Heart left ventricle (tissue), 16 donors: ENCODE data around the gene PRPF19. TPM values are rescaled to one million over a fixed set of nuclear protein-coding genes. Genes with fewer than 3 reads are reported as not detected.

ENCODE experiments used
- ATAC-seq, 4 donors: fragments of 200-7000 bp; cut with Tn5 transposase; one replicate each; pipeline ENCODE4 v1.9.1; 2020 to 2022; ENCODE audit warnings: moderate library complexity in 4 of 4, mild to moderate bottlenecking in 3 of 4, moderate number of reproducible peaks in 1 of 4
- DNase-seq, 5 donors: peaks; one replicate each; pipeline ENCODE4 v3.0.0-alpha.2; 2020
- H3K27ac ChIP-seq, 12 donors: fragments of 200-600 bp; sonication (generic) in 4 of 12; one replicate each; pipeline versions ENCODE4 v1.5.0 to v1.8.0; 2016 to 2022; ENCODE audit warnings: mild to moderate bottlenecking in 2 of 12
- H3K27me3 ChIP-seq, 9 donors: fragments of 200-600 bp; sonication (generic) in 2 of 9; one replicate each; pipeline versions ENCODE4 v1.5.1 to v1.8.0; 2016 to 2022; ENCODE audit warnings: mild to moderate bottlenecking in 3 of 9
- H3K36me3 ChIP-seq, 9 donors: fragments of 200-600 bp; sonication (generic) in 2 of 9; one replicate each; pipeline versions ENCODE4 v1.5.0 to v1.8.0; 2018 to 2022; ENCODE audit warnings: mild to moderate bottlenecking in 2 of 9
- H3K4me1 ChIP-seq, 12 donors: fragments of 200-600 bp; sonication (generic) in 4 of 12; one replicate each; pipeline versions ENCODE4 v1.5.0 to v1.8.0; 2016 to 2022; ENCODE audit warnings: mild to moderate bottlenecking in 3 of 12
- H3K4me3 ChIP-seq, 12 donors: fragments of 200-600 bp; sonication (generic) in 4 of 12; one replicate each; pipeline versions ENCODE4 v1.5.0 to v1.8.0; 2017 to 2022; ENCODE audit warnings: mild to moderate bottlenecking in 9 of 12, moderate library complexity in 4 of 12
- H3K9me3 ChIP-seq, 12 donors: fragments of 200-600 bp; sonication (generic) in 4 of 12; one replicate each; pipeline versions ENCODE4 v1.5.0 to v1.8.0; 2016 to 2022; ENCODE audit warnings: mild to moderate bottlenecking in 1 of 12
- POLR2A ChIP-seq, 2 donors: fragments of 450-650 bp; IDR thresholded peaks; one replicate each; pipeline ENCODE4 v1.6.1; 2017; ENCODE audit warnings: antibody characterized with exemption in 2 of 2, mild to moderate bottlenecking in 2 of 2, moderate library complexity in 2 of 2
- WGBS, 4 donors: extraction: QIAGEN DNeasy Blood & Tissue Kit in 2 of 4; methylation state at CpG; one replicate each; pipeline versions ENCODE4 v1.1.5 to v1.1.7; 2013 to 2018; 5-methylcytosine and 5-hydroxymethylcytosine counted together
- intact Hi-C, 10 donors: fragments of 100-400 bp; cut with DNase I; formaldehyde crosslinking; loops; one replicate each; pipeline versions ENCODE4 v1.11.1 to v1.14.2; 2022
- polyA plus RNA-seq, 2 donors: library from polyadenylated mRNA; stranded (reverse); fragments of 200-250 nt; gene quantifications; one replicate each; pipeline ENCODE4 v1.2.3, GENCODE V29; 2013
- total RNA-seq, 9 donors: library from RNA; depleted of rRNA in 2 of 9; stranded (reverse); fragments of >200 nt in 2 of 9; fragmentation: NEBNext Ultra II Directional in 3 of 9; extraction: Animal tissue kit (Norgen Biotek cat#: 25700) in 3 of 9; gene quantifications; one replicate each; pipeline versions ENCODE4 v1.1.0 to v1.2.4, GENCODE V29; 2016 to 2023
- TF ChIP-seq, protein P1 (sequence below), 12 donors: fragments of 200-600 bp; sonication (generic) in 4 of 12; IDR thresholded peaks; one replicate each; pipeline versions ENCODE4 v1.5.0 to v1.8.0; 2018 to 2022; ENCODE audit warnings: antibody characterized with exemption in 12 of 12, mild to moderate bottlenecking in 5 of 12
- donor health status: ischemic (EF 13 %, LVEDD 7.1; RV severe dilation, severe dysfunction).
- donor health status: healthy with polysubstance abuse.
- donor health status: DM: no; HTN: yes; CAD: no.
- donor health status: DM: no; HTN: no; CAD: no.
- donor health status: ischemic (EF 25% LVEDD 6.9; RV normal size, moderate dysfunction).
- donor health status: ischemic (EF 25% LVEDD 5.7; RV mildly dilated, moderate dysfunction).
- donor health status: healthy.
- donor health status: DM: yes; HTN: yes; CAD: no.
- donor health status: ischemic (EF 35%, LVEDD 5.7; RV mildly dilated, moderate dysfunction).
- donor health status: nonischemic (EF 11% LVEDD 7.7; RV severe dilation, severe dysfunction).
- donor health status: DM: yes; HTN: yes; CAD: no.
- donor health status: PGD.
- donor health status: ischemic (EF 29% LVEDD 5.4; RV normal size, mild dysfunction).
- donor health status: nonischemic (EF 23%, LVEDD 6.1; RV moderate dilation, normal function).

PRPF19 gene
- total and polyA plus RNA-seq, 11 donors, result 30.8 to 72.0 (median 40.8) TPM

DNA sequence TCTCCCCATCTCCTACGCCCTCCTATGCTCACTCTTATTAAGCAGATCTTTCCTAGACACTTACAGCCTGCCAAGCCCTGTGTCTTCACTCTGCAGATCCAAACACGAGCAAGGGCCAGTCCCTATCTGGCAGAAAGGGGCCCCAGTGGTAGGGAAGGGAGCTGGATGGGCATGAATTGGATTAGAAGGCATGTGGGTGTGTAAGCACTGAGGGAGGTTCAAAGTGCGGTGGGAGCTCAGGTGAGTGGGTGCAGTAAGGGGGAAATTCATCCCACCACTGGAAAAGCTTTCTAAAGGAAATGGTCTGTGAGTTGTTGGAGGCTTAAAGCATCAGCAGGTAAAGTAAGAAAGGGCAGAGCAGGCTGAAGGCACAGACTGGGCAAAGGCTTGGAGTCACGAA, 23.4 kb upstream of the PRPF19 start:
- TF ChIP-seq, protein P1, sequence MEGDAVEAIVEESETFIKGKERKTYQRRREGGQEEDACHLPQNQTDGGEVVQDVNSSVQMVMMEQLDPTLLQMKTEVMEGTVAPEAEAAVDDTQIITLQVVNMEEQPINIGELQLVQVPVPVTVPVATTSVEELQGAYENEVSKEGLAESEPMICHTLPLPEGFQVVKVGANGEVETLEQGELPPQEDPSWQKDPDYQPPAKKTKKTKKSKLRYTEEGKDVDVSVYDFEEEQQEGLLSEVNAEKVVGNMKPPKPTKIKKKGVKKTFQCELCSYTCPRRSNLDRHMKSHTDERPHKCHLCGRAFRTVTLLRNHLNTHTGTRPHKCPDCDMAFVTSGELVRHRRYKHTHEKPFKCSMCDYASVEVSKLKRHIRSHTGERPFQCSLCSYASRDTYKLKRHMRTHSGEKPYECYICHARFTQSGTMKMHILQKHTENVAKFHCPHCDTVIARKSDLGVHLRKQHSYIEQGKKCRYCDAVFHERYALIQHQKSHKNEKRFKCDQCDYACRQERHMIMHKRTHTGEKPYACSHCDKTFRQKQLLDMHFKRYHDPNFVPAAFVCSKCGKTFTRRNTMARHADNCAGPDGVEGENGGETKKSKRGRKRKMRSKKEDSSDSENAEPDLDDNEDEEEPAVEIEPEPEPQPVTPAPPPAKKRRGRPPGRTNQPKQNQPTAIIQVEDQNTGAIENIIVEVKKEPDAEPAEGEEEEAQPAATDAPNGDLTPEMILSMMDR (IDR thresholded peaks at IDR 0.05), result no peak
- TF ChIP-seq POLR2A (IDR thresholded peaks at IDR 0.05), result no peak
- Histone ChIP-seq H3K4me1 (peaks cover 0 to 11% (median 2%) of the 10 kb centered on the region in 12 donors), H3K36me3 (peaks cover 0 to 4% (median 0%) of the 10 kb centered on the region in 9 donors), H3K4me3 (no peak overlapping the region), H3K27ac (no peak overlapping the region), H3K9me3 (no peaks in the 10 kb centered on the region), H3K27me3 (peaks cover 0 to 20% (median 0%) of the 10 kb centered on the region in 9 donors)
- no peak for ATAC-seq
- intact Hi-C loops, result no loop called here
- 87 to 92% (median 91%) methylated on average over 4 of the region's 4 CpGs for WGBS, 4 donors
- DNase-seq, result no peak

DNA sequence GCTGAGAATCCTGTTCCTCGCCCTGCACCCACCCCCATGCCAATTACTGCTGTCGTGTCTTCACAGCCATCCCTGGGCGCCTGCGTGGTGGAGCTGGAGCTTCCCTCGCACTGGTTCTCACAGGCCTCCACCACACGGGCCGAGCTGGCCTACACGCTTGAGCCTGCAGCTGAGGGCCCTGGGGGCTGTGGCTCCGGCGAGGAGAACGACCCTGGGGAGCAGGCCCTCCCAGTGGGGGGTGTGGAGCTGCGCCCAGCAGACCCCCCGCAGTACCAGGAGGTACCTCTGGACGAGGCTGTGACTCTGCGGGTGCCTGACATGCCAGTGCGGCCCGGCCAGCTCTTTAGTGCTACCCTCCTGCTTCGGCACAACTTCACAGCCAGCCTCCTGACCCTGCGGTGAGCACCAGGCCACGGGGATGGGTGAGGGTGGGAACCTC, 22.2 kb upstream of the PRPF19 start:
- intact Hi-C loops, result no loop called here
- no peak for ATAC-seq

DNA sequence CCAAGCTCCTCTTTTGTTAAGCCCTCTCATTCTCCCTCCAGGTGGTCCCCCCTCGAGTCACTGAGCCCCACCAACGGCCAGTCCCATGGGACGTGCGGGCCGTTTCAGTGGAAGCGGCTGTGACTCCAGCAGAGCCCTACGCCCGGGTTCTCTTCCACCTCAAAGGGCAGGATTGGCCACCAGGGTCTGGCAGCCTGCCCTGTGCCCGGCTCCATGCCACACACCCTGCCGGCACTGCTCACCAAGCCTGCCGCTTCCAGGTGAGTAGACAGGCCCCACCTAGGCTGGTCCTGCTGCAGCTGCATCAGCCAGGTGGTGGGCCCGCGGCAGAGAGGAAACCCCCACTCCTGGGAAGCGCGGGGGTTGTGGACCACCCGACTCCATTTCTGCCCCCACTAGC, 21.2 kb upstream of the PRPF19 start:
- DNase-seq, result no peak
- ATAC-seq, result no peak
- Histone ChIP-seq H3K4me3 (no peak overlapping the region), H3K4me1 (peaks cover 0 to 24% (median 12%) of the 10 kb centered on the region in 12 donors), H3K9me3 (no peaks in the 10 kb centered on the region), H3K27ac (no peak overlapping the region), H3K27me3 (peaks cover 0 to 35% (median 0%) of the 10 kb centered on the region in 9 donors), H3K36me3 (peaks cover 0 to 9% (median 7%) of the 10 kb centered on the region in 9 donors)
- 86 to 92% (median 87%) methylated on average over 16 of the region's 16 CpGs for WGBS, 4 donors
- TF ChIP-seq, protein P1 (IDR thresholded peaks at IDR 0.05), result no peak
- TF ChIP-seq POLR2A (IDR thresholded peaks at IDR 0.05), result no peak
- intact Hi-C loops, result no loop called here

More for the DNA sequence above, 22.2 kb upstream of the PRPF19 start:
- Histone ChIP-seq H3K27me3 (peaks cover 0 to 32% (median 0%) of the 10 kb centered on the region in 9 donors), H3K27ac (no peak overlapping the region), H3K9me3 (no peaks in the 10 kb centered on the region), H3K4me3 (no peak overlapping the region), H3K36me3 (peaks cover 0 to 4% (median 0%) of the 10 kb centered on the region in 9 donors), H3K4me1 (peaks cover 0 to 22% (median 11%) of the 10 kb centered on the region in 12 donors)
- TF ChIP-seq, protein P1 (IDR thresholded peaks at IDR 0.05), result no peak
- no peak for TF ChIP-seq POLR2A (IDR thresholded peaks at IDR 0.05)
- no peak for DNase-seq
- 86 to 98% (median 95%) methylated on average over 13 to 20 of the region's 20 CpGs for WGBS, 4 donors

DNA sequence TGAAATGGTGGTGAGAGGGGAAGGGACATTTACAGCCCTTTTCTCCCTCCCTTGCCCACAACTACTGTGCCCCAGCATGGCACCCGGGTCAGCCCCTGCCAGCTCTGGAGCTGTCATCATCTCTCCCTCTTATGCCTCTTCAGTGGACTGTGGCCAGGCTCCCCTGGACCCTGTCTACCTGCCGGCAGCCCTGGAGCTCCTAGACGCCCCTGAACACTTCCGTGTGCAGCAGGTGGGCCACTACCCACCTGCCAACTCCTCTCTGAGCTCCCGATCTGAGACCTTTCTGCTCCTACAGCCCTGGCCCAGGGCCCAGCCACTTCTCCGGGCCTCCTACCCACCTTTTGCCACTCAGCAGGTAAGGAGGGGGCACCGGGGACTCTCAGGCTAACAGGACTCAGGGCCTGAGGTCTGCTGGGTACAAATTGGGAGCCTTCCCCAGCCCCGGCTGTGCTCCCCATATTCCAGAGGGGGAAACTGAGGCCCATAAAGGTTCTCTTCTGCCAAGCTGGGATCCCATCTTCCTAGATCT, 20.7 kb upstream of the PRPF19 start:
- no peak overlapping the region for H3K4me3 ChIP-seq
- peaks cover 0 to 35% (median 0%) of the 10 kb centered on the region in 9 donors for H3K27me3 ChIP-seq
- H3K27ac ChIP-seq, result no peak overlapping the region
- peaks cover 0 to 24% (median 12%) of the 10 kb centered on the region in 12 donors for H3K4me1 ChIP-seq
- TF ChIP-seq, protein P1 (IDR thresholded peaks at IDR 0.05), result no peak
- no peak for TF ChIP-seq POLR2A (IDR thresholded peaks at IDR 0.05)
- no peak for DNase-seq
- intact Hi-C loops, result no loop called here
- H3K36me3 ChIP-seq, result peaks cover 0 to 14% (median 12%) of the 10 kb centered on the region in 9 donors
- ATAC-seq, result no peak
- no peaks in the 10 kb centered on the region for H3K9me3 ChIP-seq
- WGBS, 4 donors, result 86 to 92% (median 89%) methylated on average over 8 of the region's 8 CpGs
